Measurements from ENCODE around the gene CDK19.

GRCh38 chr6:110653381-110653780, 161.9 kb downstream of the CDK19 start:
- TF ChIP-seq CTCF (conservative IDR thresholded peaks at IDR 0.05; ENCODE audit: low read depth, low read length) (no peak), FOS (IDR thresholded peaks at IDR 0.05; ENCODE audit: low read depth, low read length) (no peak), MAFK (IDR thresholded peaks at IDR 0.05; ENCODE audit: low read depth, low read length) (no peak), NFE2L2 (IDR thresholded peaks at IDR 0.05; ENCODE audit: low read depth, low read length) (no peak), POLR2A (IDR thresholded peaks at IDR 0.05; ENCODE audit: low read depth, low read length) (no peak), BHLHE40 (IDR thresholded peaks at IDR 0.05; ENCODE audit: low read depth, low read length) (no peak), RCOR1 (IDR thresholded peaks at IDR 0.05; ENCODE audit: insufficient replicate concordance, low read length) (no peak), RFX5 (IDR thresholded peaks at IDR 0.05; ENCODE audit: low read depth, low read length) (no peak)
- TF ChIP-seq, protein P1, sequence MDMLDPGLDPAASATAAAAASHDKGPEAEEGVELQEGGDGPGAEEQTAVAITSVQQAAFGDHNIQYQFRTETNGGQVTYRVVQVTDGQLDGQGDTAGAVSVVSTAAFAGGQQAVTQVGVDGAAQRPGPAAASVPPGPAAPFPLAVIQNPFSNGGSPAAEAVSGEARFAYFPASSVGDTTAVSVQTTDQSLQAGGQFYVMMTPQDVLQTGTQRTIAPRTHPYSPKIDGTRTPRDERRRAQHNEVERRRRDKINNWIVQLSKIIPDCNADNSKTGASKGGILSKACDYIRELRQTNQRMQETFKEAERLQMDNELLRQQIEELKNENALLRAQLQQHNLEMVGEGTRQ (IDR thresholded peaks at IDR 0.05; ENCODE audit: low read depth, low read length): no peak

All from IMR-90 (cell line).